ENCODE measurements around the gene ELMO1.

Gene ELMO1

DNA sequence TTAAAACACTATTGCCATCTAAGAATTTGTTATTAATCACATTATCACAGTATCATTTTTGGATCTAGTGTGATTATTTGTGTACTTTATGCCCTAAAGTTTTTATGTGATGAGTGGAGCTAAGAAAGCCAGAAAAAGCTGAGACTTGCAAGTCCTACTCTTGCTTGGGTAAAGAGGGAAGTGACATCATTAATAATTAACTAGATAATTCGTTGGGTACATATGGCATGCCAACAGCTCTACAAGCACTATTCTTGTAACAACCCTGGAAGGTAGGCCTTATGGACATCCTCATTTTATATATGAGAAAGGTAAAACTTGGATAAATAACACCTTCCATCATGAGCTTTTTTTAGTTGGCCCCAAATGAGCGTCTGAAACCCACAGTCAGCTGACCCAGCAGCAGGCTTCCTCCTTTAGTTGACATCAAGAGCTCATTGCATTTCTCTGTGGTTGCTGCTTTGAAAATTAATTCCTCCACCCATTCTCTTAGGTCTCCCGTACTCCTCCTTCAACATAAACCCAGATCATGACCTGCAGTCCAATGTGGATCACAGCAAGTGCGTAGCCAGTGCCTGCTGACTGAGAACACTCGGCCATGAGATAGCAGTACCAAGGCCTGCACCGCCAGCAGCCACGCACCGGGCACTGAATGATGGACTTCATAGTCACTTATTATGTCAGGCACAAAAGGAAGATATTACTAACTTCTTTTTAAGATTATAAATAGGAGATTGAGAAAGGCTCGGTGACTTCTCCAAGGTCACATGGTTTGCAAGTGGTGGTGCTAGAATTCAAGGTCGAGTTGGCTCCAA is 432.4 kb downstream of the ELMO1 start:
- H3K27me3 ChIP-seq (ENCODE audit: control insufficient read depth, insufficient read depth, low read length), result no peaks in the 10 kb centered on the region
- H3K9ac ChIP-seq (ENCODE audit: low read depth, low read length), result no peak overlapping the region
- H3K27ac ChIP-seq (ENCODE audit: low read depth, low read length), result no peak overlapping the region
- H3K4me3 ChIP-seq (ENCODE audit: low read depth, low read length), result no peak overlapping the region
- no peaks in the 10 kb centered on the region for H3K4me1 ChIP-seq (ENCODE audit: control insufficient read depth, insufficient read depth, low read length)
- H3K9me3 ChIP-seq (ENCODE audit: control insufficient read depth, insufficient read depth, low read length), result no peaks in the 10 kb centered on the region
- no peaks in the 10 kb centered on the region for H3K36me3 ChIP-seq (ENCODE audit: control insufficient read depth, insufficient read depth, low read length)

DNA sequence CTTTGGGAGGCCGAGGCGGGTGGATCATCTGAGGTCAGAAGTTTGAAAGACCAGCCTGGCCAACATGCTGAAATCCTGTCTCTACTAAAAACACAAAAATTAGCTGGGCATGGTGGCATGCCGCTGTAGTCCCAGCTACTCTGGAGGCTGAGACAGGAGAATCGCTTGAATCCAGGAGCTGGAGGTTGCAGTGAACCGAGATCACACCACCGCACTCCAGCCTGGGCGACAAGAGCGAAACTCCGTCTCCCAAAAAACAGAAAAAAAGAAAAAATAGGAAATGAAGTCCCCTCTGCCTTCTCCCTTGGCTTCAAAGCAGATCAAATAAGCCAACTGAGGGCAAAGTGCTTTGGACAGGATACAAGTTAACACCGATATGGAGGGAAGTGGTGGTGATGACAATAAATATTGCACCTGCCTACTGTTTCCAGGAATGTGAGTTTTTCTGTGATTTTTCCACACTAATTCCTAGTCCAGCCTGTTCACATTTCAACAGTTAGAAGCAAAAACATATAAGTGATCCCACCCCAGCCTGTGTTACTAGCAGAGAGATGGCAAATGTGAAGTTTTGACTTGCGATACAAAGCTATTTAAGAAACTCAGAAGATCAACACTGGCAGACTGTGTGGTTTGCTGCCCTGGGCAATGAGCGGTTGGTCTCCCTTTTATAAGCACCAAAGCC is 433.2 kb downstream of the ELMO1 start:
- Histone ChIP-seq H3K27me3 (ENCODE audit: control insufficient read depth, insufficient read depth, low read length) (no peaks in the 10 kb centered on the region), H3K36me3 (ENCODE audit: control insufficient read depth, insufficient read depth, low read length) (no peaks in the 10 kb centered on the region), H3K9ac (ENCODE audit: low read depth, low read length) (no peak overlapping the region), H3K27ac (ENCODE audit: low read depth, low read length) (no peak overlapping the region), H3K4me3 (ENCODE audit: low read depth, low read length) (no peak overlapping the region), H3K4me1 (ENCODE audit: control insufficient read depth, insufficient read depth, low read length) (no peaks in the 10 kb centered on the region), H3K9me3 (ENCODE audit: control insufficient read depth, insufficient read depth, low read length) (no peaks in the 10 kb centered on the region)

DNA sequence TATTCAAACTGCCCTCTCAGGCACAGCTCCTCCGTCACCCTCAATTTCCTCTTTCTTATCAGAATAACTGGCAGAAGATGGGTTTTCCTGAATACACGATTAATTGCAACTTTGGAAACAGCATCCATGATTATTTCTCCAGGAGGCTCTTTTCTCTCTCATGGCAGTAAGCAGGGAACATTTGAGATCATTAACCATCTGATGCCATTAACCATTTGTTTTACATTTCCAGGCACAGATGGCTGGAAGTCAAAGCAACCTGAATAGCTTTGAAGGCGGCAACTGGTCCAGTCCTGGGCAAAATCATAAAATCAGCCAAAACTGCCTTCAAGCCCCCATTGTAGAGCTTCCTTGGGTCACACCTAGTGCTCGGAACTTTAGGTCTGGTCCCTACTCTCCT is 434.9 kb downstream of the ELMO1 start:
- H3K27me3 ChIP-seq (ENCODE audit: control insufficient read depth, insufficient read depth, low read length), result no peaks in the 10 kb centered on the region
- no peaks in the 10 kb centered on the region for H3K9me3 ChIP-seq (ENCODE audit: control insufficient read depth, insufficient read depth, low read length)
- H3K36me3 ChIP-seq (ENCODE audit: control insufficient read depth, insufficient read depth, low read length), result no peaks in the 10 kb centered on the region
- no peaks in the 10 kb centered on the region for H3K4me1 ChIP-seq (ENCODE audit: control insufficient read depth, insufficient read depth, low read length)
- no peak overlapping the region for H3K27ac ChIP-seq (ENCODE audit: low read depth, low read length)
- no peak overlapping the region for H3K4me3 ChIP-seq (ENCODE audit: low read depth, low read length)
- no peak overlapping the region for H3K9ac ChIP-seq (ENCODE audit: low read depth, low read length)

DNA sequence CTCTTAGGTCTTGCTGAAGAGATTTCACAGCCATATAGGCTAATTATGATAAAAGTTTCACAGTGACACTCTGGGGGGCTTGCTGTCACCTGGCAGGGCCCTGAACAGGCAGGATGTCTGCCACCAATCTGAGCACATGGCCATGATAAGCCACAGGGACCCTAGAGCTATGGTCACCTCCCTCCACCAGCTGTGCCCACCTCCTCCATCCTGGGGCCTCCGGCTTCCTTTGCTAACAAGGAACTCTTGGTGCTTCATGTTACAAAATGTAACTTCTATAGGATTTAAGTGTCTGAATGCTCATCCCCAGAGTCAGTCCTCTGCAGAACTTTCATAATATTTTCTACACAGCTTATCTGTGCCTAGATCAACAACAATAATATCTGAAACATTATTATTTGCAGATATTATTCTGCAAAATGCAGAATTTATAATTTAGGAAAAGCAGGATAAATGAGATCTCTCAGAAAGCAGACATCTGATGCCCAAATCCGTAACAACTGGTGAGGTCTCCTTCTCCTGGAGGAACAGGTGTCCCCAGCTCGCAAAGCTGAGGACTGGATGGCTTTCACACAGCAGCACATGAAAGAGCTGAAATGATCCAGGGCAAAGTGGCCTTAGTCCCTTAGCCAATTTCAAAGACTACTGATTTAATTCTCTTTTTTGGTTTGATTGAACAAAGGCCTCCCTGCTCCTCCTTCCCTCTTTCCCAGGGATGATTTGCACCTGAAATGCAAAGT is 437.3 kb downstream of the ELMO1 start:
- H3K27me3 ChIP-seq (ENCODE audit: control insufficient read depth, insufficient read depth, low read length), result no peaks in the 10 kb centered on the region
- H3K4me3 ChIP-seq (ENCODE audit: low read depth, low read length), result no peak overlapping the region
- H3K9ac ChIP-seq (ENCODE audit: low read depth, low read length), result no peak overlapping the region
- H3K27ac ChIP-seq (ENCODE audit: low read depth, low read length), result no peak overlapping the region
- no peaks in the 10 kb centered on the region for H3K9me3 ChIP-seq (ENCODE audit: control insufficient read depth, insufficient read depth, low read length)
- no peaks in the 10 kb centered on the region for H3K36me3 ChIP-seq (ENCODE audit: control insufficient read depth, insufficient read depth, low read length)
- no peaks in the 10 kb centered on the region; the same call in 1 of the 2 replicates for H3K4me1 ChIP-seq (ENCODE audit: control insufficient read depth, insufficient read depth, low read length)

DNA sequence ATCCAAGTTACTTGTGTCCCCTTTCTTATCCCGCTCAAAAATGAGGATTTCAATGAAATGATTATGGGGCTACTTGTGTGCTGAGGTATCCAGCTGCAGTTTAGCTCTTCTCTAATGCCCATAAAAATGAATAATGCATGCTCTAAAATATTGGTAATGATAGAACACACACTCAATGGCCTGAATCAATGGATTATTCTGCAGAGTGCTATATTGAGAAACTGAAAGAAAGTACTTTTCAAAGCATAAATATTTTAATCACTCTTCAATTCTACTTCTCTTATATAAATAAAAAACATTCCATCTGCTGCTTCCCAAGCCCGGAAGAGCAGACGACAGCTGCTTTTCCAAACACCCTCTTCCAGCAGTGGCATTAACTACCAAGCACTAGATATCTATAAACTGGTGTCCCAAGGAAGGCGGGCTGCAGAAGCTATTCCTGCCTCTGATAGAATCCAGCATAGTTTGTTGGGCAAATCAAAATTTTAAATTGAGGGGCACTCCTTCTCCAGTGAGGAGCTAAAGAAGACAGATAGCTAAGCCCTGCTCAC is 439.5 kb downstream of the ELMO1 start:
- no peaks in the 10 kb centered on the region for H3K27me3 ChIP-seq (ENCODE audit: control insufficient read depth, insufficient read depth, low read length)
- H3K9ac ChIP-seq (ENCODE audit: low read depth, low read length), result no peak overlapping the region
- H3K4me1 ChIP-seq (ENCODE audit: control insufficient read depth, insufficient read depth, low read length), result no peaks in the 10 kb centered on the region; the same call in 1 of the 2 replicates
- no peak overlapping the region for H3K4me3 ChIP-seq (ENCODE audit: low read depth, low read length)
- no peaks in the 10 kb centered on the region for H3K36me3 ChIP-seq (ENCODE audit: control insufficient read depth, insufficient read depth, low read length)
- no peaks in the 10 kb centered on the region for H3K9me3 ChIP-seq (ENCODE audit: control insufficient read depth, insufficient read depth, low read length)
- H3K27ac ChIP-seq (ENCODE audit: low read depth, low read length), result no peak overlapping the region

DNA sequence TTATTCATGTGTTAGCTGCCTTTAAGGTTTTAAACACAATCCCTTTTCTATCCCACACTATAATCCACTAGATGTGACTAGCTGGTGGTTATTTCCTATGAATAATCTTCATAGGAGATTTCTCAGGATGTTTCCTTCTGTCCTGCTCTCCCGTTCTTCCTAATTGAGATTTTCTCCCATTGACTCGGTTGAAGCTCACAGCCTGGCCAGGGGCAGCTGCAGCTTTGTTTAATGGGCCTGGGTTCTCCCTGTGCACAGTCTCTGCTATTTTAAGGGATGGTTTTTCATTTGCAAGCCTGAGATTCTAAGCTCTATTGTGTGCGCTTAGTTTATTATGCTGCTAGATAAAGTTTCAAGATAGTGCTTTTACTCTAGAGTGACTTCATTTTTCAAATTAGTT is 441.0 kb downstream of the ELMO1 start:
- Histone ChIP-seq H3K4me3 (ENCODE audit: low read depth, low read length) (no peak overlapping the region), H3K4me1 (ENCODE audit: control insufficient read depth, insufficient read depth, low read length) (no peaks in the 10 kb centered on the region; the same call in 1 of the 2 replicates), H3K36me3 (ENCODE audit: control insufficient read depth, insufficient read depth, low read length) (no peaks in the 10 kb centered on the region), H3K27me3 (ENCODE audit: control insufficient read depth, insufficient read depth, low read length) (no peaks in the 10 kb centered on the region), H3K27ac (ENCODE audit: low read depth, low read length) (no peak overlapping the region), H3K9me3 (ENCODE audit: control insufficient read depth, insufficient read depth, low read length) (no peaks in the 10 kb centered on the region), H3K9ac (ENCODE audit: low read depth, low read length) (no peak overlapping the region)

DNA sequence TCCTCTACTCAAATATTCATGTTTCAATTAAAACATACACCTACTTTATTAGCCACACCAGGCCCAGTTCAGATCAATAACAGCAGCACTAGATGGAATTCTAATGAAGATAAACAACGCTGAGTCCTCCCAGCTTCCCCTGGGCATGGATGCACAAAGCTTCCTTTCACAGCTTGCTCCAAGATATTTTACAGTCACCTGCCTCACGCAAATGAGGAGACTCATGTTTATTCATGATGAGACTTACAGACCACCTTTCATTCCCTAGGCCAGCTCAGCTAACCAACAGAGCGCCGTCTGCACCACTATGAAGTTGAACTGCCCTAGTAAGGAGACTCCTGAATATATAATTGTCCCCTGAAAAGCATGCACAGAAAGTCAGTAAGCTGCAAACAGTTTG is 441.4 kb downstream of the ELMO1 start:
- Histone ChIP-seq H3K27me3 (ENCODE audit: control insufficient read depth, insufficient read depth, low read length) (no peaks in the 10 kb centered on the region), H3K9me3 (ENCODE audit: control insufficient read depth, insufficient read depth, low read length) (no peaks in the 10 kb centered on the region), H3K4me3 (ENCODE audit: low read depth, low read length) (no peak overlapping the region), H3K27ac (ENCODE audit: low read depth, low read length) (no peak overlapping the region), H3K4me1 (ENCODE audit: control insufficient read depth, insufficient read depth, low read length) (no peaks in the 10 kb centered on the region; the same call in 1 of the 2 replicates), H3K9ac (ENCODE audit: low read depth, low read length) (no peak overlapping the region), H3K36me3 (ENCODE audit: control insufficient read depth, insufficient read depth, low read length) (no peaks in the 10 kb centered on the region)

DNA sequence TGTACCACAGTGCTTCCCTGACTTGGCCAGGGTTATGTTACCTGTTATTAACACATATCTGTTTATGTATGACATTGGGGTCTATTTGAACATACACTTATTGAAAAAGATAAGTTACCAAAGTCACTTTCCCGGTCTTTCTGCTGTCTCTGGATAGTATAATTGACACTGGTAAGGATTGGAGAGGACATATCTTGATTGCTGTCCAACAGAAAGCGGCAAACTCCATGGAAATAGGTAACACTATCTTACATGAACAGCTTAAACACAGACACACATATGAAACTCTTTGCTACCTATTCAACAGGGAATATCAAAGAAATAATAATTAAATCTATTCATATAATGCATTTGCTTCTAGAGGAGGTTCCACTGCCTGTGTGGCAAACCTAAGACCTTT is 441.9 kb downstream of the ELMO1 start:
- H3K4me1 ChIP-seq (ENCODE audit: control insufficient read depth, insufficient read depth, low read length), result peaks cover under 1% of the 10 kb centered on the region; the same call in 1 of the 2 replicates
- no peak overlapping the region for H3K4me3 ChIP-seq (ENCODE audit: low read depth, low read length)
- no peak overlapping the region for H3K9ac ChIP-seq (ENCODE audit: low read depth, low read length)
- no peak overlapping the region for H3K27ac ChIP-seq (ENCODE audit: low read depth, low read length)
- no peaks in the 10 kb centered on the region for H3K9me3 ChIP-seq (ENCODE audit: control insufficient read depth, insufficient read depth, low read length)
- H3K27me3 ChIP-seq (ENCODE audit: control insufficient read depth, insufficient read depth, low read length), result no peaks in the 10 kb centered on the region
- no peaks in the 10 kb centered on the region for H3K36me3 ChIP-seq (ENCODE audit: control insufficient read depth, insufficient read depth, low read length)

DNA sequence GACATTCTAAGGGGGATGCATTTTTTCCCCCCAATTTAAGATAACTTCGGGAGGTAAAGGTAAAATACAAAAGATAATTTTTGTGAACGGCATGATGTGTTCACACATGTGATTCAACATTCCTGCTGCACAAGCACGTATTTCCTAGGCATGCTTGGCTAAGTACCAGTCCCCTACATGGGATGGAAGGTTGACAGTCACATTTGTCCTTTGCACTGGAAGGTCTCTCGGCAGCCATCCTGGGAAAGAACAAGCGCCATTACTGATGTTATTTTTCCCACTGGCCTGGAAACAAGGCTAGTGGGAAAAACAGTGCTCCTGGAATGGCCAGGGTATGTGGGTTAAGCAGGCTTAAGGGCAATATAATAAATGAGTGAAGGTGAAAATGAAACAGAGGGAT is 448.2 kb downstream of the ELMO1 start:
- Histone ChIP-seq H3K9ac (ENCODE audit: low read depth, low read length) (no peak overlapping the region), H3K27ac (ENCODE audit: low read depth, low read length) (no peak overlapping the region), H3K4me1 (ENCODE audit: control insufficient read depth, insufficient read depth, low read length) (0 out of 2 replicates have a peak, but pooled peaks cover 3% of the 10 kb centered on the region), H3K27me3 (ENCODE audit: control insufficient read depth, insufficient read depth, low read length) (no peaks in the 10 kb centered on the region), H3K36me3 (ENCODE audit: control insufficient read depth, insufficient read depth, low read length) (no peaks in the 10 kb centered on the region), H3K9me3 (ENCODE audit: control insufficient read depth, insufficient read depth, low read length) (no peaks in the 10 kb centered on the region), H3K4me3 (ENCODE audit: low read depth, low read length) (no peak overlapping the region)

DNA sequence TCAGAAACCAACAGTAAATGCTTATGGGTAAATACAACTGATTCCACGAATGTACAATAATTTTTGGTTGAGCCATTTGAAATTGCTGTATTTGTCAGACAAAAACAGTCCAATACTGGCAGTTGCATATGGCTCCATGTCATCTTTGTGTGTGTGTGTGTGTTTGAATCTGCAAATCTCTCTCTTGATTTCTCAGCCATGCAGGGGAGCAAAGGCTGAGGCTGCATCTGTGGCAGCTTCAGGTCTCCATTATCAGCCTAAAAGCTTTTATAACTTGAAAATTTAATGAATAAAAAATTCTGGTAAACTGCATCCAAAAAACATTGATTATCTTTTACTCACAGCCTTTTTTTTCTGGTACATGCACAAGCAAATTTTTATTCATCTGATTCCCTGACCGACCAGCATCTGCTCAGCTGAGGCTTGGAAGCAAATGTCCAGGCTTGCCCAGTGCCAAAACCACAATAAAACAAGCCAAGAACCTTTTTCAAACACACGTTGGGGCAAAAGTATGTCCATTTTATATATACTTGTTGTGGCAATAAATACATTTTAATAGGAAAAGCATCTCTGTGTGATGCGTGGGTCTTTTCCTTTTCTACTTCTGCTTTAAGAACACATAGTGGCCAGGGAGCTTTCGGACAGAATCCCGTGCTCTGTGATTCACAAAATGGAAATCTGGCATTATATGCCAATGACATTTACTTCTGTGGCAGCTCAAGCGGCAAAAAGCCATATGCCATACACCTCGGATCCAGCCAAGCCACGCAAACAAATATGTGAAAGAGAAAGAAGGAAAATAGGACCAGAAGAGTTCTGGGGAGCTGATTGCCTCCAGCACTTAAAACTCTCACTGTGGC is 448.8 kb downstream of the ELMO1 start:
- Histone ChIP-seq H3K9me3 (ENCODE audit: control insufficient read depth, insufficient read depth, low read length) (no peaks in the 10 kb centered on the region), H3K4me3 (ENCODE audit: low read depth, low read length) (no peak overlapping the region), H3K9ac (ENCODE audit: low read depth, low read length) (no peak overlapping the region), H3K27me3 (ENCODE audit: control insufficient read depth, insufficient read depth, low read length) (no peaks in the 10 kb centered on the region), H3K4me1 (ENCODE audit: control insufficient read depth, insufficient read depth, low read length) (0 out of 2 replicates have a peak, but pooled peaks cover 3% of the 10 kb centered on the region), H3K36me3 (ENCODE audit: control insufficient read depth, insufficient read depth, low read length) (no peaks in the 10 kb centered on the region), H3K27ac (ENCODE audit: low read depth, low read length) (no peak overlapping the region)

All from HUES48 (cell line).